Lower leg skin (tissue), 4 donors: ENCODE data around the gene KTN1. TPM values are rescaled to one million over a fixed set of nuclear protein-coding genes. Genes with fewer than 3 reads are reported as not detected.
A peak's percentile ranks its signal among the peaks of the same experiment; 100 is the strongest.

ENCODE experiments used
- DNase-seq, 2 donors: peaks; one replicate each; pipeline ENCODE4 v3.0.0-alpha.2; 2019; ENCODE audit warnings: low spot score in 2 of 2
- H3K4me3 ChIP-seq: fragments of 200-600 bp; sonication (generic); 2 replicates; pipeline ENCODE4 v1.5.1; 2017; ENCODE audit warnings: mild to moderate bottlenecking, low read depth; ENCODE audit not compliant: poor library complexity, severe bottlenecking
- POLR2A ChIP-seq, 2 donors: fragments of 450-650 bp; IDR thresholded peaks; one replicate each; pipeline ENCODE4 v1.6.1; 2016 to 2017; ENCODE audit warnings: antibody characterized with exemption in 2 of 2, mild to moderate bottlenecking in 1 of 2, moderate library complexity in 1 of 2
- WGBS, 2 donors: methylation state at CpG; one replicate each; pipeline ENCODE4 v1.1.5; 2018; 5-methylcytosine and 5-hydroxymethylcytosine counted together
- intact Hi-C: fragments of 100-400 bp; cut with DNase I; formaldehyde crosslinking; loops from one replicate; pipeline ENCODE4 v1.15.0; 2023; ENCODE audit warnings: low total_unique reads
- total RNA-seq, 4 donors: library from RNA; depleted of rRNA; stranded (reverse); fragments of >200 nt; gene quantifications; one replicate each; pipeline ENCODE4 v1.1.0, GENCODE V29; 2016
- TF ChIP-seq, protein P1 (sequence below), 3 donors: fragments of 450-650 bp; IDR thresholded peaks; one replicate each; pipeline ENCODE4 v1.5.1; 2016; ENCODE audit warnings: antibody characterized with exemption in 3 of 3, mild to moderate bottlenecking in 3 of 3, moderate library complexity in 2 of 3

The KTN1 gene
- total RNA-seq, 4 donors from 2014 or later: 97.7 to 117 (median 106) TPM

DNA sequence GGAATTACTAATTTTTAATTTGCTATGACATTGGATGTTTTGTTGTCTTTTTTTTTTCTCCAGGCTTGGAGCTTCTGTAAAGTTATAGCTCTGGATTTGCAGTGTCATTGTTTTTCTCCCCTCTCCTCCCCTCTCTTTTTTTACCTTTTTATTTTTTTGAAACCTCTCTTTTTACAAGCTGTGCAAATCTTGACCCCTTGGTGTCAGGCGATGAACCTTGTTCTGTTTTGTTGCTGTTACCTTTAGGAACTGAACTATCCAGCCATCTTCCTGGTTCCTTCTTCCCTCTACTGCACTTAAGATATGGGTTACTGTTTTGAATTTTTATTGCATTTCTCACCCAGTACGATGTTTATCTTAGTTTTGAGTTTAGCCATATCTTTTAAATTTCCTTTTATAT lies 13.7 kb downstream of the KTN1 start:
- 69 to 79% methylated on average over 2 of the region's 2 CpGs for WGBS, 2 donors
- no peak for TF ChIP-seq POLR2A (IDR thresholded peaks at IDR 0.05)
- TF ChIP-seq, protein P1, sequence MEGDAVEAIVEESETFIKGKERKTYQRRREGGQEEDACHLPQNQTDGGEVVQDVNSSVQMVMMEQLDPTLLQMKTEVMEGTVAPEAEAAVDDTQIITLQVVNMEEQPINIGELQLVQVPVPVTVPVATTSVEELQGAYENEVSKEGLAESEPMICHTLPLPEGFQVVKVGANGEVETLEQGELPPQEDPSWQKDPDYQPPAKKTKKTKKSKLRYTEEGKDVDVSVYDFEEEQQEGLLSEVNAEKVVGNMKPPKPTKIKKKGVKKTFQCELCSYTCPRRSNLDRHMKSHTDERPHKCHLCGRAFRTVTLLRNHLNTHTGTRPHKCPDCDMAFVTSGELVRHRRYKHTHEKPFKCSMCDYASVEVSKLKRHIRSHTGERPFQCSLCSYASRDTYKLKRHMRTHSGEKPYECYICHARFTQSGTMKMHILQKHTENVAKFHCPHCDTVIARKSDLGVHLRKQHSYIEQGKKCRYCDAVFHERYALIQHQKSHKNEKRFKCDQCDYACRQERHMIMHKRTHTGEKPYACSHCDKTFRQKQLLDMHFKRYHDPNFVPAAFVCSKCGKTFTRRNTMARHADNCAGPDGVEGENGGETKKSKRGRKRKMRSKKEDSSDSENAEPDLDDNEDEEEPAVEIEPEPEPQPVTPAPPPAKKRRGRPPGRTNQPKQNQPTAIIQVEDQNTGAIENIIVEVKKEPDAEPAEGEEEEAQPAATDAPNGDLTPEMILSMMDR (IDR thresholded peaks at IDR 0.05): no peak
- H3K4me3 ChIP-seq: no peak overlapping the region
- DNase-seq: no peak
- intact Hi-C loops: no loop called here

DNA sequence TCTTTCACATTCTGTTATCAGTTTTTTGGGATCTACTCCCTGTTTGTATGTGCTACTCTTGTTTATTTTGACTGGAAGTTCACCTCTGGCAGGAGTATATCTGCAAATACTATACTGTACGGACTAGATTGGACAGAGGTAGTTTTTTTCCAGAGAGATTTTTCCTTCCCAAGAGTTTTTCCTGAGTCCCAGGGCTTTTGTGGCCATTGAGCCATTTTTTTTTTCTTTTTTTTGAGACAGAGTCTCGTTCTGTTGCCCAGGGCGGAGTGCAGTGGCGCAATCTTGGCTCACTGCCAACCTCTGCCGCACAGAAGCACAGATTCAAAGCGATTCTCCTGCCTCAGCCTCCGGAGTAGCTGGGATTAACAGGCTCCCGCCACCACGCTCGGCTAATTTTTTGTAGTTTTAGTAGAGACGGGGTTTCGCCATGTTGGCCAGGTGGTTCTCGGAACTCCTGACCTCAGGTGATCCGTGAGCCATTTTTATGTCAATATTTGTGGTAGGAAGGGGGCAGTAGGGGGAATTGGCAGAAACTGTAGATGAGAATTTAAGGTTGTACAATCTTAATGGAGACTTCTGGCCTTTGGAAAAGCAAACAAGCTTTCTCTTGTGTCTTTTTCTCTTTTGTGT lies 19.4 kb downstream of the KTN1 start:
- intact Hi-C loops: no loop called here
- no peak overlapping the region for H3K4me3 ChIP-seq
- WGBS, 2 donors: 70 to 77% methylated on average over 14 of the region's 14 CpGs

DNA sequence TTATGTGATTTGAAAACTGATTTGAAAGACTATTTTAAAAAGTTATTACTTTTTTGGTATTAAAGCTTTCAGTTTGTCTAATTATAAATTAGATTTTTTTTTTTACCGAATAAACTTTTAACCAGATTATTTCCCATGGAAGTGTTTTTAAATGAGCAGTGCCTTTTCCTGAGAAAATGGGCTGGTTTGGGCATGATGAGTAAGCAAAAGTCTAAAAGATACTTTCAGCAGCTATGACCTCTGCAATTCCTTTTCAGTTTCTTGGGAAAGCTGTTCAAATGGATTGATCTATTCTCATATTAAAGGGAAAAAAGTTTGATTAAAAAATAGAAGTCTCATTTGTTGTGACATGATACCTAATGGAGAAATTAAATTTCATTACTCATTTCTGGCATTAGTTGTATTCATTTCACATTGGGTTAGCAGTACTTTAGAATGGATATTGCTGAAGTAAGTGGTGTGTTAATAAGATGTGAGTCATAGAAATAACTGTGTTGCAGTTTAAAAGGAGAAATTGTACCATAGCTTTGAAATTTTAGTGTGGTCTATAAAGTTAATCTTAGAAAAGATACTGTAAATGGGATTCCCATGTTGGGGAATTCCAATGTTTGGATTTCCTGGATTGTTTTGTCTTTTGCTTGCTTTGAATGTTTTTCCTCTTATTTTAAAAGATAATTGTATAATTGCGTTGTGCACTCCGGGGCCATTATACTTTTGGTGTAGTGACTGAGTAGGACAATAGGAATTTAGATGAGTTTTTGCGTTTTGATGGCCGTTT lies 21.0 kb downstream of the KTN1 start:
- 65 to 78% methylated on average over 5 of the region's 5 CpGs for WGBS, 2 donors
- TF ChIP-seq POLR2A (IDR thresholded peaks at IDR 0.05): no peak
- no peak overlapping the region for H3K4me3 ChIP-seq
- intact Hi-C loops: no loop called here
- DNase-seq: no peak

More for the DNA sequence above, 19.4 kb downstream of the KTN1 start:
- peak in 1 of 2 donors; percentile 29 for DNase-seq
- no peak for TF ChIP-seq POLR2A (IDR thresholded peaks at IDR 0.05)
- TF ChIP-seq, protein P1 (IDR thresholded peaks at IDR 0.05): peak in 1 of 3 donors; percentile 34

DNA sequence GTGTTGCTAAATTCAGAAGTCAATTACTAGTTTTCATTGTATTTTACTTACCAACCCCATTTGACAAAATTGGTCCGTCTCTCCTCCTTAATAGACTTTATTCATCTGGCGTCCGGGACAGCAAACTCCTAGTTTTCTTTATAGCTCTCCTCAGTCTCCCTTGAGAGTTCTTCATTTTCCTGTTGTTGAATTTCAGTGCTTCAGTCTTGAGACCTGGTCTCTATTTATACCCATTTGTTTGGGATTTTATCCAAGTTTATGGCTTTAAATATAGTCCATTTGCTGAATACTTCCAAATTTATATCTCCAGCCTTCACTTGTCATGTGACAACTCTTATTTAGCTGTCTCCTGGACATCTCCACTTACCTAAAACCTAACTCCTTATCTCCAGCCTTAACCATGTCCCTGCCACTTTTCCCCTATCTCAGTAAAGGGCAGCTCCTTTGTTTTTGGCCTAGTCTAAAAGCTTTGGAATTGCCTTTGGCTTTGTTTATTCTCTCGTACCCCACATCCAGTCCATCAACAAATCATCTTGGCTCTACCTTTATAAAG lies 23.5 kb downstream of the KTN1 start:
- H3K4me3 ChIP-seq: no peak overlapping the region
- TF ChIP-seq, protein P1 (IDR thresholded peaks at IDR 0.05): no peak
- TF ChIP-seq POLR2A (IDR thresholded peaks at IDR 0.05): no peak
- 84% methylated on average over 4 of the region's 4 CpGs for WGBS, 2 donors
- intact Hi-C loops: no loop called here
- DNase-seq: no peak

DNA sequence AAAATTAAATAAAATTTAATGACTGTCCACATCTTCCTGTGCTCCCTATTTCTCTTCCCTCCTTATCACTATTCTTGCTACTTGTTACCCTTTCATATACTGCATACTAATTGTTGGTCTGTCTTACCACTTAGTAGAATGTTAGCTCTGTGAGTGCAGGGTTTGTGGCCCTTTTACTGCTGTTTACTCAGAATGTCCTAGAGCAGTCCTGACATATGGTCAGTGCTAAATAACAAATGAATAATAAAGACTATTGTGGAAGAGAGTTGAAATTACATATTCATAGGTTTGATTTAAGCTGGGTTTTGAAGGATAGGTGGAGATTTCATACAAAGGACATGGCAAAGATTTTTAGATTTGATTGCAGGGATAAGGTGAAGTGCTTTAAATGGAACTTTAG lies 24.5 kb downstream of the KTN1 start:
- TF ChIP-seq POLR2A (IDR thresholded peaks at IDR 0.05): no peak
- TF ChIP-seq, protein P1 (IDR thresholded peaks at IDR 0.05): no peak
- intact Hi-C loops: no loop called here
- H3K4me3 ChIP-seq: no peak overlapping the region
- DNase-seq: no peak

DNA sequence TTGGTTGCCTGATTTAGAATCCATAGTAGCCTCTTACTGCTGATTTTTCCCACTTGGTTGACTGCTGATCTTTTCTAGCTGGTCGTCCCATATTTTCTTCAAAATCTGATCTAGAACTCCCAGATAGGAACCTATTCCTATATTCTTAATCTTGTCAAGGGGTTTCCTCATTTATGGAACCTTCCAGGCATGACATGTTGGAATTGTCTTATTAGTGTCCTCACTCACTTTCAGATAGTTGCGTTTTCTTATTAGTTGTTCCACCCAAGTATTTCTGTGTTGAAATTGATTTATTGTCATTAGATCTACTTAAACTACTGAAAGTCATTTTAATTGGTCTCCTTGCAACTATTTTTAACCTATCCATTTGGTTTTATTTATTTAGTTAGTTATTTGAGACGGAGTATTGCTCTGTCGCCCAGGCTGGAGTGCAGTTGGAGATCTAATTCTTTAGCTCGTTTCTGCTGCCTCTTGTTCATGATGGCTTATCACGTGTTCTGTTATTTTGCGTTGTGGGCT lies 25.0 kb downstream of the KTN1 start:
- TF ChIP-seq, protein P1 (IDR thresholded peaks at IDR 0.05): no peak
- TF ChIP-seq POLR2A (IDR thresholded peaks at IDR 0.05): no peak
- no peak overlapping the region for H3K4me3 ChIP-seq
- no peak for DNase-seq
- intact Hi-C loops: no loop called here
- 87 to 91% methylated on average over 7 of the region's 7 CpGs for WGBS, 2 donors
